H1 (cell line): ENCODE data around the gene TXN2. TPM values are rescaled to one million over a fixed set of nuclear protein-coding genes. Genes with fewer than 3 reads are reported as not detected.

Experiments used
- BACH1 ChIP-seq: IDR thresholded peaks from 2 replicates; pipeline ENCODE4 v1.6.1; 2012; ENCODE audit warnings: low read length, improper control_type of control experiment
- FOSL1 ChIP-seq: IDR thresholded peaks from 2 replicates; pipeline ENCODE4 v1.6.1; 2011; ENCODE audit warnings: mild to moderate bottlenecking, low read depth, low read length, moderate library complexity; ENCODE audit not compliant: insufficient read depth
- KDM4A ChIP-seq: IDR thresholded peaks from one replicate; pipeline ENCODE4 v1.7.1; 2012; ENCODE audit warnings: low read depth, mild to moderate bottlenecking, moderate library complexity, low read length, inconsistent platforms; ENCODE audit not compliant: severe bottlenecking
- KDM5A ChIP-seq: fragments of 200-600 bp; IDR thresholded peaks from 2 replicates; pipeline ENCODE4 v1.7.1; 2012; ENCODE audit warnings: mild to moderate bottlenecking, low read length, inconsistent platforms, mixed read lengths
- NANOG ChIP-seq: IDR thresholded peaks from 2 replicates; pipeline ENCODE4 v1.6.1; 2011; ENCODE audit warnings: low read length, low read depth, mild to moderate bottlenecking, inconsistent platforms; ENCODE audit not compliant: insufficient read depth, poor library complexity, severe bottlenecking
- PHF8 ChIP-seq: fragments of 200-600 bp; sonication (generic); conservative IDR thresholded peaks from 2 replicates; pipeline ENCODE4 v1.7.1; 2012; ENCODE audit warnings: low read depth, mild to moderate bottlenecking, inconsistent platforms, low read length, moderate library complexity
- POLR2A ChIP-seq, 2 experiments: IDR thresholded peaks; 1 replicate in 1 of 2; 2 replicates in 1 of 2; pipeline ENCODE4 v1.6.1; 2011; ENCODE audit warnings: low read depth in 2 of 2, low read length in 2 of 2, mild to moderate bottlenecking in 2 of 2; ENCODE audit errors: control extremely low read depth in 1 of 2
- RNF2 ChIP-seq: fragments of 200-900, 300-1000 bp; sonication (generic); IDR thresholded peaks from 2 replicates; pipeline ENCODE4 v1.7.1; 2016; ENCODE audit warnings: borderline replicate concordance, low read depth, mild to moderate bottlenecking, antibody characterized with exemption, low read length; ENCODE audit not compliant: poor library complexity, severe bottlenecking; ENCODE audit errors: missing control alignments
- RXRA ChIP-seq: IDR thresholded peaks from 2 replicates; pipeline ENCODE4 v1.6.1; 2011; ENCODE audit warnings: low read depth, mild to moderate bottlenecking, low read length, moderate library complexity; ENCODE audit not compliant: insufficient read depth
- SIN3A ChIP-seq, 2 experiments: IDR thresholded peaks in 1 of 2; conservative IDR thresholded peaks in 1 of 2; 2 replicates each; pipeline ENCODE4 v1.6.1; 2011 to 2012; ENCODE audit warnings: low read length in 2 of 2, improper control_type of control experiment in 1 of 2, low read depth in 1 of 2, mild to moderate bottlenecking in 1 of 2
- TBP ChIP-seq: IDR thresholded peaks from 2 replicates; pipeline ENCODE4 v1.6.1; 2011; ENCODE audit warnings: low read depth, low read length, improper control_type of control experiment
- polyA plus RNA-seq, 7 experiments: library from polyadenylated mRNA; depleted of rRNA in 3 of 7; stranded (reverse) in 5 of 7; unstranded in 2 of 7; fragments of >200 nt in 5 of 7; fragments of 200-250 nt in 2 of 7; gene quantifications; 1 replicate in 5 of 7; 2 replicates in 1 of 7; 4 replicates in 1 of 7; pipeline versions ENCODE4 v1.2.1 to v1.2.3, GENCODE V29; 2011 to 2013; ENCODE audit warnings: missing spikeins in 2 of 7, mixed read lengths in 2 of 7
- total RNA-seq: library from RNA; stranded (reverse); fragmentation: NEBNext Ultra II Directional; extraction: Animal tissue kit (Norgen Biotek cat#: 25700); gene quantifications from 2 replicates; pipeline ENCODE4 v1.2.1, GENCODE V29; 2021
- TF ChIP-seq, protein P1 (sequence below), 3 experiments: IDR thresholded peaks; 1 replicate in 2 of 3; 2 replicates in 1 of 3; pipeline versions ENCODE4 v1.5.1 to v1.6.1; 2011; ENCODE audit warnings: low read length in 3 of 3, mild to moderate bottlenecking in 3 of 3, inconsistent platforms in 2 of 3, low read depth in 1 of 3, moderate library complexity in 1 of 3; ENCODE audit not compliant: insufficient read depth in 1 of 3; ENCODE audit errors: control extremely low read depth in 1 of 3
- TF ChIP-seq, protein P2 (sequence below): IDR thresholded peaks from 2 replicates; pipeline ENCODE4 v1.6.1; 2012; ENCODE audit warnings: inconsistent platforms
- TF ChIP-seq, protein P3 (sequence below): IDR thresholded peaks from 2 replicates; pipeline ENCODE4 v1.6.1; 2012; ENCODE audit warnings: low read length, inconsistent platforms
- TF ChIP-seq, protein P4 (sequence below): IDR thresholded peaks from 2 replicates; pipeline ENCODE4 v1.6.1; 2012; ENCODE audit warnings: inconsistent platforms

The TXN2 gene
- total and polyA plus RNA-seq, 2 of the 8 experiments (the other 6 are each of a cell fraction or from before 2014, with no cell fraction given): 47.5 to 116 TPM

DNA sequence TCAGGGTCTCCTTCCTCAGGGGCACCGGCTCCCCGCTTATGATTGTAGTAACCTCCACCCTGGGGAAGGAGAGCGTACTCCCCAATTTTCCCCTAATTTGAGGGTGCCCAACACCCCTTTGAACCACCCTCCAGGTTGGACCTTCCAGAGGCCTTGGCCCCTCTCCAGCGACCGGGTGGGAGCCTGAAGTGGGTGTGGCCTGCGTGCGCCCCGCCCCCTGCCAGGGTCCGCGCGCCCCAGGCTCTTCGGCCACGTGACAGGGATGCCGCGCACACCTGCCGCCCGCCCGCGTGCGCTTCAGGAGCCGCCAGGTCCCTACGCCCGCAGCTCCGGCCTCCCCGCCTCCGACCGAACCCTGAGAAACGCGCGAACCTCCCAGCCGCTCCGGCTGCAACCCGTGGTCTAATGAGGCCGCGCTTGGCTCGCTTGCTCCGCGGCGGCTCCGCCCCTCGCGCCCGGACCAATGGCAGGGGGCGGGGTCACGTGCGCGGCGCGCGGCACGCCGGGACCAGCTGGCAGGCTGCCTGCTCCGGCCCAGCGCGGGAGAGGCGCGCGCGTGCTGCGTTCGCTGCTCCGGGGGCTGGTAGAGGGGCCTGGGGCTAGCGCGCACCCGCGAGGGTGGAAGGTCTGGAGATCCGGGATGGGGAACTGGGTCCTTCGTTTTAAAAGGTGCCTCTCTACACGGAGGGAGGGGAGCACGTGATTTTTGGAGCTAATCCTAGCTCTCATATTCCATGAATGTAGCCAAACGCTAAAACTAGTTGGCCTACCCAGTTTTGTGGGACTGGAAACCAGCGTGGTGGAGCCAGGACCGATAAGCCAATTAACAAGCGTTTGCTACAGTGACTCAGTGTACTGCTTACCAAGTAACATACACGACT lies 25.4 kb upstream of the TXN2 start, which contains the start of gene FOXRED2 (continued):
- TF ChIP-seq, protein P1, sequence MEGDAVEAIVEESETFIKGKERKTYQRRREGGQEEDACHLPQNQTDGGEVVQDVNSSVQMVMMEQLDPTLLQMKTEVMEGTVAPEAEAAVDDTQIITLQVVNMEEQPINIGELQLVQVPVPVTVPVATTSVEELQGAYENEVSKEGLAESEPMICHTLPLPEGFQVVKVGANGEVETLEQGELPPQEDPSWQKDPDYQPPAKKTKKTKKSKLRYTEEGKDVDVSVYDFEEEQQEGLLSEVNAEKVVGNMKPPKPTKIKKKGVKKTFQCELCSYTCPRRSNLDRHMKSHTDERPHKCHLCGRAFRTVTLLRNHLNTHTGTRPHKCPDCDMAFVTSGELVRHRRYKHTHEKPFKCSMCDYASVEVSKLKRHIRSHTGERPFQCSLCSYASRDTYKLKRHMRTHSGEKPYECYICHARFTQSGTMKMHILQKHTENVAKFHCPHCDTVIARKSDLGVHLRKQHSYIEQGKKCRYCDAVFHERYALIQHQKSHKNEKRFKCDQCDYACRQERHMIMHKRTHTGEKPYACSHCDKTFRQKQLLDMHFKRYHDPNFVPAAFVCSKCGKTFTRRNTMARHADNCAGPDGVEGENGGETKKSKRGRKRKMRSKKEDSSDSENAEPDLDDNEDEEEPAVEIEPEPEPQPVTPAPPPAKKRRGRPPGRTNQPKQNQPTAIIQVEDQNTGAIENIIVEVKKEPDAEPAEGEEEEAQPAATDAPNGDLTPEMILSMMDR (IDR thresholded peaks at IDR 0.05; ENCODE audit: control extremely low read depth in 1 of 3, insufficient read depth in 1 of 3, low read depth in 1 of 3, low read length in 3 of 3): 0 out of 4 replicates have a peak, but pooled peaks of 1 of the 3 experiments have one; percentile 0
- TF ChIP-seq PHF8 (peak; percentile 77), RNF2 (no peak), FOSL1 (peak; percentile 76; the same call in 1 of the 2 replicates), POLR2A (IDR thresholded peaks at IDR 0.05; ENCODE audit: control extremely low read depth in 1 of 2, low read depth in 2 of 2, low read length in 2 of 2) (peak in 1 of 2 experiments; percentile 72; a peak in 2 of 3 replicates), NANOG (no peak), KDM5A (no peak), TBP (peak; percentile 82), BACH1 (no peak), RXRA (no peak), KDM4A (peak; percentile 87), SIN3A (conservative IDR thresholded peaks at IDR 0.05 in 1 of 2, IDR thresholded peaks at IDR 0.05 in 1 of 2; ENCODE audit: low read depth in 1 of 2, low read length in 2 of 2) (peak in 1 of 2 experiments; percentile 71; a peak in 1 of 4 replicates)
- TF ChIP-seq, protein P2, sequence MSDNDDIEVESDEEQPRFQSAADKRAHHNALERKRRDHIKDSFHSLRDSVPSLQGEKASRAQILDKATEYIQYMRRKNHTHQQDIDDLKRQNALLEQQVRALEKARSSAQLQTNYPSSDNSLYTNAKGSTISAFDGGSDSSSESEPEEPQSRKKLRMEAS: peak; percentile 98
- TF ChIP-seq, protein P3, sequence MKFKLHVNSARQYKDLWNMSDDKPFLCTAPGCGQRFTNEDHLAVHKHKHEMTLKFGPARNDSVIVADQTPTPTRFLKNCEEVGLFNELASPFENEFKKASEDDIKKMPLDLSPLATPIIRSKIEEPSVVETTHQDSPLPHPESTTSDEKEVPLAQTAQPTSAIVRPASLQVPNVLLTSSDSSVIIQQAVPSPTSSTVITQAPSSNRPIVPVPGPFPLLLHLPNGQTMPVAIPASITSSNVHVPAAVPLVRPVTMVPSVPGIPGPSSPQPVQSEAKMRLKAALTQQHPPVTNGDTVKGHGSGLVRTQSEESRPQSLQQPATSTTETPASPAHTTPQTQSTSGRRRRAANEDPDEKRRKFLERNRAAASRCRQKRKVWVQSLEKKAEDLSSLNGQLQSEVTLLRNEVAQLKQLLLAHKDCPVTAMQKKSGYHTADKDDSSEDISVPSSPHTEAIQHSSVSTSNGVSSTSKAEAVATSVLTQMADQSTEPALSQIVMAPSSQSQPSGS: no peak
- TF ChIP-seq, protein P4, sequence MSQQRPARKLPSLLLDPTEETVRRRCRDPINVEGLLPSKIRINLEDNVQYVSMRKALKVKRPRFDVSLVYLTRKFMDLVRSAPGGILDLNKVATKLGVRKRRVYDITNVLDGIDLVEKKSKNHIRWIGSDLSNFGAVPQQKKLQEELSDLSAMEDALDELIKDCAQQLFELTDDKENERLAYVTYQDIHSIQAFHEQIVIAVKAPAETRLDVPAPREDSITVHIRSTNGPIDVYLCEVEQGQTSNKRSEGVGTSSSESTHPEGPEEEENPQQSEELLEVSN: peak; percentile 99
